H9 (cell line): ENCODE results near the gene GRIP2. TPM values are rescaled to one million over a fixed set of nuclear protein-coding genes. Genes with fewer than 3 reads are reported as not detected.

Experiments
- DNase-seq: peaks from one replicate; pipeline ENCODE4 v3.0.0-alpha.2; 2017
- H2AFZ ChIP-seq: one replicate; pipeline ENCODE4 v1.6.1; 2013; ENCODE audit warnings: mild to moderate bottlenecking, low read length, control low read depth, moderate library complexity
- H2AK5ac ChIP-seq: 2 replicates; pipeline ENCODE4 v1.6.1; 2013; ENCODE audit warnings: low read length, control low read depth, mixed read lengths; ENCODE audit not compliant: insufficient read length
- H2BK120ac ChIP-seq: one replicate; pipeline ENCODE4 v1.6.1; 2013; ENCODE audit warnings: low read depth, mild to moderate bottlenecking, low read length, control low read depth, inconsistent platforms; ENCODE audit not compliant: poor library complexity, severe bottlenecking
- H2BK12ac ChIP-seq: 2 replicates; pipeline ENCODE4 v1.6.1; 2013; ENCODE audit warnings: low read length, control low read depth, mixed read lengths, low read depth; ENCODE audit not compliant: insufficient read length
- H2BK15ac ChIP-seq: 2 replicates; pipeline ENCODE4 v1.6.1; 2013; ENCODE audit warnings: low read depth, low read length, control low read depth
- H2BK20ac ChIP-seq: one replicate; pipeline ENCODE4 v1.6.1; 2013; ENCODE audit warnings: low read depth, mild to moderate bottlenecking, low read length, control low read depth, inconsistent platforms; ENCODE audit not compliant: poor library complexity, severe bottlenecking
- H2BK5ac ChIP-seq: 2 replicates; pipeline ENCODE4 v1.6.1; 2013; ENCODE audit warnings: low read length, control low read depth, mixed read lengths; ENCODE audit not compliant: insufficient read length
- H3K14ac ChIP-seq: 2 replicates; pipeline ENCODE4 v1.6.1; 2013; ENCODE audit warnings: low read length, control low read depth; ENCODE audit not compliant: insufficient read depth
- H3K18ac ChIP-seq: 2 replicates; pipeline ENCODE4 v1.6.1; 2013; ENCODE audit warnings: low read depth, mild to moderate bottlenecking, mixed read lengths, low read length, control low read depth; ENCODE audit not compliant: insufficient read length
- H3K23ac ChIP-seq: 2 replicates; pipeline ENCODE4 v1.6.1; 2013; ENCODE audit warnings: low read length, control low read depth, mixed read lengths, low read depth; ENCODE audit not compliant: insufficient read length
- H3K23me2 ChIP-seq: 2 replicates; pipeline ENCODE4 v1.6.1; 2013; ENCODE audit warnings: low read depth, mild to moderate bottlenecking, mixed read lengths, low read length, control low read depth; ENCODE audit not compliant: insufficient read length, poor library complexity, severe bottlenecking
- H3K27ac ChIP-seq: 2 replicates; pipeline ENCODE4 v1.5.1; 2013; ENCODE audit warnings: low read length, control low read depth, mixed read lengths, low read depth; ENCODE audit not compliant: insufficient read length
- H3K27me3 ChIP-seq: 2 replicates; pipeline ENCODE4 v1.6.1; 2013; ENCODE audit warnings: low read length, control low read depth, inconsistent platforms; ENCODE audit not compliant: insufficient read depth
- H3K4ac ChIP-seq: 2 replicates; pipeline ENCODE4 v1.6.1; 2013; ENCODE audit warnings: low read depth, mild to moderate bottlenecking, control low read depth, inconsistent platforms, low read length, moderate library complexity
- H3K4me1 ChIP-seq: 2 replicates; pipeline ENCODE4 v1.6.1; 2013; ENCODE audit warnings: low read length, control low read depth, inconsistent platforms; ENCODE audit not compliant: insufficient read depth
- H3K4me2 ChIP-seq: 2 replicates; pipeline ENCODE4 v1.6.1; 2013; ENCODE audit warnings: low read length, control low read depth, mixed read lengths; ENCODE audit not compliant: insufficient read length, insufficient read depth
- H3K56ac ChIP-seq: 2 replicates; pipeline ENCODE4 v1.6.1; 2013; ENCODE audit warnings: low read depth, mild to moderate bottlenecking, mixed read lengths, low read length, control low read depth; ENCODE audit not compliant: insufficient read length
- H3K79me1 ChIP-seq: 2 replicates; pipeline ENCODE4 v1.6.1; 2013; ENCODE audit warnings: low read depth, mild to moderate bottlenecking, moderate library complexity, low read length, control low read depth, inconsistent platforms; ENCODE audit not compliant: insufficient read depth, poor library complexity, severe bottlenecking
- H3K79me2 ChIP-seq: 2 replicates; pipeline ENCODE4 v1.6.1; 2013; ENCODE audit warnings: low read length, control low read depth, inconsistent platforms; ENCODE audit not compliant: insufficient read depth
- H3K9ac ChIP-seq: 2 replicates; pipeline ENCODE4 v1.6.1; 2013; ENCODE audit warnings: low read length, control low read depth, mixed read lengths; ENCODE audit not compliant: insufficient read length; ENCODE audit errors: extremely low read depth
- H3K9me3 ChIP-seq: one replicate; pipeline ENCODE4 v1.6.1; 2013; ENCODE audit warnings: low read depth, low read length, inconsistent platforms; ENCODE audit not compliant: control insufficient read depth
- H3T11ph ChIP-seq: one replicate; pipeline ENCODE4 v1.6.1; 2013; ENCODE audit warnings: mild to moderate bottlenecking, low read length, control low read depth, inconsistent platforms
- H4K20me1 ChIP-seq: one replicate; pipeline ENCODE4 v1.6.1; 2013; ENCODE audit not compliant: control insufficient read depth, insufficient read length, insufficient read depth
- H4K5ac ChIP-seq: 2 replicates; pipeline ENCODE4 v1.6.1; 2013; ENCODE audit warnings: low read depth, mild to moderate bottlenecking, mixed read lengths, low read length, control low read depth; ENCODE audit not compliant: insufficient read length
- H4K8ac ChIP-seq: replicated peaks from 2 replicates; pipeline ENCODE4 v1.6.1; 2013; ENCODE audit warnings: low read length, control low read depth, mixed read lengths, low read depth; ENCODE audit not compliant: insufficient read length
- H4K91ac ChIP-seq: 2 replicates; pipeline ENCODE4 v1.6.1; 2013; ENCODE audit warnings: low read depth, mild to moderate bottlenecking, moderate library complexity, mixed read lengths, low read length, control low read depth; ENCODE audit not compliant: insufficient read length
- H3K27ac Mint-ChIP-seq, 3 experiments: 2 replicates in 2 of 3; 3 replicates in 1 of 3; pipeline ENCODE4 v1.8.0; 2020 to 2021; ENCODE audit warnings: mixed read lengths in 3 of 3, mild to moderate bottlenecking in 1 of 3, moderate library complexity in 1 of 3
- H3K27me3 Mint-ChIP-seq: 2 replicates; pipeline ENCODE4 v1.8.0; 2021; ENCODE audit warnings: low read depth, mild to moderate bottlenecking, moderate library complexity, mixed read lengths
- H3K36me3 Mint-ChIP-seq, 3 experiments: 2 replicates in 2 of 3; 3 replicates in 1 of 3; pipeline ENCODE4 v1.8.0; 2020 to 2021; ENCODE audit warnings: low read depth in 3 of 3, mixed read lengths in 3 of 3; ENCODE audit not compliant: insufficient read depth in 1 of 3
- H3K4me1 Mint-ChIP-seq, 2 experiments: 2 replicates each; pipeline ENCODE4 v1.8.0; 2020; ENCODE audit warnings: mixed read lengths in 2 of 2
- H3K4me3 Mint-ChIP-seq, 2 experiments: 2 replicates in 1 of 2; 3 replicates in 1 of 2; pipeline ENCODE4 v1.8.0; 2020 to 2021; ENCODE audit warnings: mild to moderate bottlenecking in 2 of 2, mixed read lengths in 2 of 2, moderate library complexity in 1 of 2
- H3K9me3 Mint-ChIP-seq, 2 experiments: 2 replicates in 1 of 2; 3 replicates in 1 of 2; pipeline ENCODE4 v1.8.0; 2020; ENCODE audit warnings: mild to moderate bottlenecking in 2 of 2, mixed read lengths in 2 of 2, moderate library complexity in 1 of 2
- CTCF ChIP-seq: fragments of 200-600 bp; sonication (generic); conservative IDR thresholded peaks from 3 replicates; pipeline ENCODE4 v1.8.0; 2021; ENCODE audit warnings: antibody characterized with exemption, mild to moderate bottlenecking
- WGBS: extraction: QIAGEN DNeasy Blood & Tissue Kit; methylation state at CpG from one replicate; pipeline ENCODE4 v1.1.7; 2013; ENCODE audit warnings: missing lambda C conversion rate, low lambda C conversion rate, mixed read lengths; ENCODE audit not compliant: insufficient read length; ENCODE audit errors: extremely low coverage; 5-methylcytosine and 5-hydroxymethylcytosine counted together
- total RNA-seq: library from RNA; stranded (reverse); gene quantifications from 2 replicates; pipeline ENCODE4 v1.2.1, GENCODE V29; 2021

The GRIP2 gene
- total RNA-seq, 1 experiment from 2014 or later, result 3.1 TPM

- no peak overlapping the region for H2AFZ ChIP-seq
- no peak overlapping the region for H2BK5ac ChIP-seq
- H2BK15ac ChIP-seq, result no peak overlapping the region
- no peak overlapping the region for H2AK5ac ChIP-seq
- no peak overlapping the region for H2BK120ac ChIP-seq
- H3K27ac Mint-ChIP-seq, result no peak overlapping the region
- no peak overlapping the region for H3K4me2 ChIP-seq
- H3K23me2 ChIP-seq, result no peaks in the 10 kb centered on the region
- no peak overlapping the region for H4K8ac ChIP-seq
- H4K5ac ChIP-seq, result no peak overlapping the region
- WGBS, result no CpG with 5 or more reads among the region's 20 CpGs
- peaks cover 12 to 18% of the 10 kb centered on the region in 2 experiments for H3K9me3 Mint-ChIP-seq
- DNase-seq, result no peak
- no peak overlapping the region for H2BK12ac ChIP-seq
- no peak overlapping the region for H3K27ac ChIP-seq
- no peaks in the 10 kb centered on the region for H3K79me2 ChIP-seq
- H3K4me1 ChIP-seq, result no peaks in the 10 kb centered on the region
- no peak overlapping the region for H3K9ac ChIP-seq
- peaks cover 0 to under 1% of the 10 kb centered on the region in 2 experiments; a peak in 1 of 4 replicates for H3K4me1 Mint-ChIP-seq
- H3K14ac ChIP-seq, result no peak overlapping the region
- no peak overlapping the region for H2BK20ac ChIP-seq
- no peak overlapping the region for H4K91ac ChIP-seq
- no peak for TF ChIP-seq CTCF
- H3K23ac ChIP-seq, result no peak overlapping the region
- H3K18ac ChIP-seq, result no peak overlapping the region
- H4K20me1 ChIP-seq, result no peaks in the 10 kb centered on the region
- H3K4me3 Mint-ChIP-seq, result no peak overlapping the region
- peaks cover 19% of the 10 kb centered on the region for H3K27me3 Mint-ChIP-seq
- H3K36me3 Mint-ChIP-seq, result peaks cover 6 to 8% (median 8%) of the 10 kb centered on the region in 3 experiments; a peak in 6 of 7 replicates
- H3K27me3 ChIP-seq, result no peaks in the 10 kb centered on the region; the same call in 1 of the 2 replicates
- H3K4ac ChIP-seq, result no peak overlapping the region
- H3K9me3 ChIP-seq, result no peaks in the 10 kb centered on the region
- no peaks in the 10 kb centered on the region for H3K79me1 ChIP-seq
- H3K56ac ChIP-seq, result no peak overlapping the region
- H3T11ph ChIP-seq, result no peak overlapping the region
Observed at GRCh38 chr3:14503706-14504065, 36.5 kb downstream of the GRIP2 start.
